ENCODE data around the gene CLASP1. TPM values are rescaled to one million over a fixed set of nuclear protein-coding genes. Genes with fewer than 3 reads are reported as not detected.

CLASP1 gene
- total RNA-seq, 1 donor from 2014 or later: 110 TPM

GRCh38 chr2:121330921-121331320 lies 318.3 kb downstream of the CLASP1 start:
- DNase-seq (ENCODE audit: low spot score): no peak
- Mint-ChIP-seq H3K4me3 (no peak overlapping the region), H3K27me3 (ENCODE audit: insufficient read depth, low read depth) (peaks cover 5% of the 10 kb centered on the region), H3K9me3 (no peaks in the 10 kb centered on the region), H3K27ac (no peak overlapping the region), H3K4me1 (peaks cover 12% of the 10 kb centered on the region), H3K36me3 (no peaks in the 10 kb centered on the region)
- no peaks in the 10 kb centered on the region for H3F3A ChIP-seq (ENCODE audit: low read depth)
- H3K36me3 ChIP-seq: no peaks in the 10 kb centered on the region
- no peak overlapping the region for H3K9ac ChIP-seq
- H3K4me2 ChIP-seq: no peak overlapping the region
- no peak for TF ChIP-seq EZH2phosphoT487 (IDR thresholded peaks at IDR 0.05)
- no peak for TF ChIP-seq EZH2 (IDR thresholded peaks at IDR 0.05)
- no peak for TF ChIP-seq CTCF (IDR thresholded peaks at IDR 0.05)
- H2AFZ ChIP-seq (replicated peaks): no peak overlapping the region
- no peaks in the 10 kb centered on the region for H4K20me1 ChIP-seq (ENCODE audit: low read depth)
- H3K9me3 ChIP-seq (ENCODE audit: low read depth): no peaks in the 10 kb centered on the region
- no peak overlapping the region for H3K27ac ChIP-seq
- H3K27me3 ChIP-seq: no peaks in the 10 kb centered on the region
- no peaks in the 10 kb centered on the region for H3K79me2 ChIP-seq (ENCODE audit: low read depth)
- peaks cover 7% of the 10 kb centered on the region for H3K4me1 ChIP-seq
- no peak overlapping the region for H3K4me3 ChIP-seq

GRCh38 chr2:121329786-121330185 lies 319.5 kb downstream of the CLASP1 start:
- Histone ChIP-seq H4K20me1 (ENCODE audit: low read depth) (no peaks in the 10 kb centered on the region), H3K36me3 (no peaks in the 10 kb centered on the region), H3K79me2 (ENCODE audit: low read depth) (no peaks in the 10 kb centered on the region), H3K4me3 (no peak overlapping the region), H3K4me1 (peaks cover under 1% of the 10 kb centered on the region), H3F3A (ENCODE audit: low read depth) (no peaks in the 10 kb centered on the region), H3K9ac (no peak overlapping the region), H3K9me3 (ENCODE audit: low read depth) (no peaks in the 10 kb centered on the region), H3K27ac (no peak overlapping the region), H3K4me2 (no peak overlapping the region), H3K27me3 (no peaks in the 10 kb centered on the region), H2AFZ (replicated peaks) (no peak overlapping the region)
- Mint-ChIP-seq H3K27ac (no peak overlapping the region), H3K27me3 (ENCODE audit: insufficient read depth, low read depth) (peaks cover 5% of the 10 kb centered on the region), H3K9me3 (no peaks in the 10 kb centered on the region), H3K36me3 (no peaks in the 10 kb centered on the region), H3K4me3 (no peak overlapping the region), H3K4me1 (peaks cover 5% of the 10 kb centered on the region)
- DNase-seq (ENCODE audit: low spot score): no peak
- no peak for TF ChIP-seq CTCF (IDR thresholded peaks at IDR 0.05)
- no peak for TF ChIP-seq EZH2phosphoT487 (IDR thresholded peaks at IDR 0.05)
- TF ChIP-seq EZH2 (IDR thresholded peaks at IDR 0.05): no peak

- no peak overlapping the region for H3K4me3 ChIP-seq
- H3K4me3 Mint-ChIP-seq: no peak overlapping the region
- TF ChIP-seq EZH2 (IDR thresholded peaks at IDR 0.05) (no peak), CTCF (IDR thresholded peaks at IDR 0.05) (no peak), EZH2phosphoT487 (IDR thresholded peaks at IDR 0.05) (no peak)
- no peaks in the 10 kb centered on the region for H3K27me3 ChIP-seq
- H3K4me2 ChIP-seq: no peak overlapping the region
- H4K20me1 ChIP-seq (ENCODE audit: low read depth): no peaks in the 10 kb centered on the region
- H3K27ac ChIP-seq: no peak overlapping the region
- no peak for DNase-seq (ENCODE audit: low spot score)
- H3K27ac Mint-ChIP-seq: no peak overlapping the region
- no peaks in the 10 kb centered on the region for H3K9me3 ChIP-seq (ENCODE audit: low read depth)
- H3K9ac ChIP-seq: no peak overlapping the region
- H2AFZ ChIP-seq (replicated peaks): no peak overlapping the region
- H3K79me2 ChIP-seq (ENCODE audit: low read depth): no peaks in the 10 kb centered on the region
- H3F3A ChIP-seq (ENCODE audit: low read depth): no peaks in the 10 kb centered on the region
- no peaks in the 10 kb centered on the region for H3K4me1 ChIP-seq
- no peaks in the 10 kb centered on the region for H3K9me3 Mint-ChIP-seq
- no peaks in the 10 kb centered on the region for H3K36me3 Mint-ChIP-seq
- no peaks in the 10 kb centered on the region for H3K4me1 Mint-ChIP-seq
- peaks cover 2% of the 10 kb centered on the region for H3K27me3 Mint-ChIP-seq (ENCODE audit: insufficient read depth, low read depth)
- H3K36me3 ChIP-seq: no peaks in the 10 kb centered on the region
Observed at GRCh38 chr2:121326628-121327027, 322.6 kb downstream of the CLASP1 start.
